NCI-H510A (cell line): ENCODE results near the gene SLC9A5.

Experiments used
- DNase-seq: peaks from one replicate; lab custom pipeline; 2025; lab: John Stamatoyannopoulos, UW

SLC9A5 gene

DNA sequence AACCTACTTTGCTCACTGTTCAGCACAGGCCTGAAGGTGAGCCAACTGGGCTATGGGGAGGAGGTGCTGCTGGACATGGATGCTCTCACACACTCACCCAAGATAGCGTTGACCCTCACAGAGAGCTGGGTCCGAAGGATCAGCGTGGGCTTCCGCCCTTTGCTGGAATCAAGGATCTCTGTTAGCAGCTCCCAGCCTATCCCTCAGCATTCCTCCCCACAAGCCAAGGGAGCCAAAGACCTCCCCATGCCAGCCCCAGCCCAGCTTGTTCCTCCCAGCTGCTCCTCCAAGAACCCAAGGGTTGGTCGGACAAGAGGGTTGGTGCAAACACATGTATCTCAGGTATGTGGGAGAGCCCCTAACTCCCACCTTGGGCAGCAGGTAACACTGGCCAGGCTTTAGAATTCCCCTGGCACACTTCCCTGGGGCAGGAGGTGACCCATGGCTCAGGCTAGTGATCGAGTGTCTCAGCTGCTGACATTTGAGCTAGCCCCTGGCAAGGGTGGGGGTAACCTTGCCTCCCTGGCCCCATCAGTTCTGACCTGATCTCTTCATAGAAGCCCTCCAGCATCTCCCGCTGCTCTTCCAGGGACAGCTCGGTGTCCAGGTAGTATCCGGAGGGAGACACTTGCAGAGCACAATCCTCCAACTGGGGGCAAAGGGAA, 9.8 kb upstream of the SLC9A5 start:
- DNase-seq = no peak

DNA sequence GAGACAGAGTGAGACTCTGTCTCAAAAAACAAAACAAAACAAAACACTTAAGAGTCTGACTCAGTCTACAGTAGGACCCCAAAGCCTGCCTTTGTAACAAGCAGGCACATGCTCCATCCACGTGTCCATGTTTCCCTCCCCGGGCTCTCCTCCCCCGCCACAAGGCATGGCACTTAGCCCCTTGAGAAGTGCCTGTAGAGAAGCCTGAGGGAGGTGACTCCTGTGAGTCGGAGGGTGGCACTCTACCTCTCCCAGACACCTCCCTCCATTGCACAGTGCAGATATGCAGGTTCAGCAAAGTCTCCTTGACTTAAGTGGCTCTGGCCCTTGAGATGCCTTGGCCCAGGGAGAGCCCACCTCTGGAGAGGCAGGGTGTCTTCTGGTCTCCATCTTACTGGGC, 8.3 kb upstream of the SLC9A5 start:
- no peak for DNase-seq

DNA sequence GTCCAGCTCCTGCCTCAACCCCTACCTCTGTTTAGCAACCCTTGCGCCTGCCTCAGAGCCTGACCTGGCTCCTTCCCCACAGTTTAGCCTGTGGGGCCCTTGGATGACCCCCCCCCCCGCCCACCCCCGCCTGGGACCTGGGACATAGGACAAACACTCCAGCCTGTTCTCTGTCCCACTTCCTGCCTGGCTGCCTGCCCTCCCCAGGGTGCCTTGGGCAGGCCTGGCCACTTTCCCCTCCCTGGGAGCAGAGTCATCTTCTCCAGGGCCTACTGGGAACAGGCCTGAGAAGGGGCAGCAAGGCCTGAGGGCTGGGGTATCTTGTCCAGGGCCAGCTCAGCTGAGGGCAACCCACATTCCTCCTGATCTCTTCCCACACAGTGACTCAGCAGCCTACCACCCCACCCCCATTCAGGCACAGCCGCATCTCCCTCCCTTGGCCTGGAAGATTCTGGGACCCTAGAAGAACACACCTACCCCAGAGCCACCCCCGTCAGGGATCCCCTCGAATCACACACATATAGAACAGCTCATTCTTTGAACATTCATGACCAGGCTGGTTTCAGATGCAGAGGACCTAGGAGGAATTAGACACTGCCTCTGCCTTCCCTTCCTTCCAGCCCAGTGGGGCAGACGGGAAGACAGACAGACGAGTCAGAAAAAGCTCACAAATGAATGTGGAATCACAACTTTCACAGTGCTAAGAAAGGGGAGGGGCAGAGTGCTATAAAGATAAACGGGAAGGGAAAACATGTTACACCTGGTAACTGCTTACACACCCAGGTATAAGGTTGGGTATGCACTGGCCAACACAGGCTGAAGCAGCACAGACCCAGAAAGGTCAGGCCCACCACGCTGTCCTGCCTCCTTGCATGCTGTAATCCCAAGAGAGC, 7.5 kb upstream of the SLC9A5 start:
- no peak for DNase-seq

DNA sequence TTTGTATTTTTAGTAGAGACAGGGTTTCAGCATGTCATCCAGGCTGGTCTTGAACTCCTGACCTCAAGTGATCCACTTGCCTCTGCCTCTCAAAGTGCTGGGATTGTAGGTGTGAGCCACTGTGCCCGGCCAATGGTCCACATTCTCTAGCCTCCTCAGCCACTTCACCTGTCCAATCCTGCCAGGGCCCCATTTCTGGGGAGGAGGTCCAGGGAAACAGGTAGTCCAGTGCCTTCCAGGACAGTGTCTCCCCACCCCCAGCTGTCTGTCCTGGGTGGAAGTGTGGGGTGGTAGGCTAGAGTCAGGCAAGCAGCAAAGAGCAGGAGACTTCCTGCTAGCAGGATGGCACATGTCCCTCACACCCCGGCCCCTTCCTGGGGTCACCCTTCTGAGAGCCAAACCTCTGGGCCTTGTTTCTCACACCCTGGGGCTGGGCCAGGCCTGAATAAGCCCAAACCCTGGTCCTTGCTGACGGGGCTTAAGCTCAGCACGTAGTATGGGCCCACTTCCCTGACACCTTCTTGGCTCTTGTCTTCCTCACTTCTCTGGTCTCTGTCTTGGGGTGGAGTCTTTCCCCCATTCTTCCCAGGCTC, 6.5 kb upstream of the SLC9A5 start:
- no peak for DNase-seq

DNA sequence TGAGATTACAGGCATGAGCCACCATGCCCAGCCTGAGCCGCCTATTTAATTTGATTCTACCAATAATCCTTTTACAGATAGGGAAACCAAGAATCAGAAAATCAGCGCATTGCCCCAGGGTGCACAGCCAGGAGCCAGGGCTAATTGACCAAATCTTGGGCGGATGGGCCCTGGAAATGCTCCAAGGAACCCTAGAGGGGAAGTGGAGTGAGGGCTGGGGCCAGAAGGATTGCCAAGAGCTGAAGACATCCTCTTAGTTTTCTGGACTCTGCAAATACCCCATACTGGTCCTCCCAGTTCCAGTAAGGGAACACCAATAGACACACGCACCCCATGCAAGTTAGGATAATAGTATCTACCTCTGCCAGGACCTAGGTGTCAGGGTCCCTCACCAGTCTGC, 5.3 kb upstream of the SLC9A5 start:
- DNase-seq = no peak

DNA sequence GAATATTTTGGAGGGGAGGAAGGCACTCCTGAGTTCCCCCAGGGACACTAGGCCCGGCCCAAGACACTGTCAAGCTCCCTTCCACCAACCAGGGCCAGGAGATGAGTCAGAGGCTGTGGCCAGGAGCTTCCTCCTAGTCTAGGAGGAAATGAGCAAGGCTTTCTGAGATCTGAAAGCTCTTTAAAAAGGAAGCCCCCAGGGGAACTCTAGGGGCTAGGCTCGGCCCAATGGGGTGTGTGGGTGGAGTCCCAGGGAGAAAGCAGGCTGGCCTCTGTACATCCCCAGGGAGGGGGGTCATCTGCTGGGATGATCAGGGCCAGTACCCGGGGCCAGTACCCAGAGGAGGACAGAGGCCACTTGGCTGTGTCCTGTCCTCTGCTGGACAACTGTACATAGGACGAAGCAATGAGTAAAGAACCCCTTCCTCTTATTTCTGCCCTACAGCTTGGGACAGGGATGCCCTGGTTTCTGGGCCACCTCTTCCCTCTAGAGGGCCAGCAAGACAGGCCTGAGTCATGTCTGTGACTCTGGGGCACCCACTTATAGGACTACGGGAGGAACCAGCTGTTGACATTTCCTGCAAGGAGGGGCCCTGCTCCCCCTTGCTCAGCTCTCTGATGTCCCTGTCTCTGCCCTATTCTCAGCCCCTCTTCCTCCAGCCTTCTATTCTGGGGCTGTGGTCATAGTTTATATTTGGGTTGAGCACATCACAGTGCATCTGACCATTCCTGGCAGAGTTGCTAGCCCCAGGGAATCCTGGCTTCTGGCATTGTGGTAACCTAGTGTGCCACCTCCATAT, 4.2 kb upstream of the SLC9A5 start:
- no peak for DNase-seq

DNA sequence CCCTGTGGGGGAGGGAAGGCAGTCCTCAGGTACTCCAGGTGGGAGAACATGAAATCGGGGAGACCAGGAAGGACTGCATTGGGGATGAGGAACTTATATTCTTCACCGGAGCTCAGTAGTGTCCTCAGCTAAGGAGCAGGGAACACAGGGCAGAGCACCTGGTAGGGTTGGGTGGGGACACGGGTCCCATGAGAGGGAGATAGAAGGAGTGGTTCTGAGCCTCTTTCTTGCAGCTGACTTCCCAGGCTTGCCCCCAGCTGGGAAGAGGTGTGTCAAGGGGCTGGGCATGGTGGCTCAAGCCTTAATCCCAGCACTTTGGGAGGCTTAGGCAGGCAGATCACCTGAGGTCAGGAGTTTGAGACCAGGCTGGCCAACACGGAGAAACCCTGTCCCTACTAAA, 3.6 kb upstream of the SLC9A5 start:
- DNase-seq = no peak

DNA sequence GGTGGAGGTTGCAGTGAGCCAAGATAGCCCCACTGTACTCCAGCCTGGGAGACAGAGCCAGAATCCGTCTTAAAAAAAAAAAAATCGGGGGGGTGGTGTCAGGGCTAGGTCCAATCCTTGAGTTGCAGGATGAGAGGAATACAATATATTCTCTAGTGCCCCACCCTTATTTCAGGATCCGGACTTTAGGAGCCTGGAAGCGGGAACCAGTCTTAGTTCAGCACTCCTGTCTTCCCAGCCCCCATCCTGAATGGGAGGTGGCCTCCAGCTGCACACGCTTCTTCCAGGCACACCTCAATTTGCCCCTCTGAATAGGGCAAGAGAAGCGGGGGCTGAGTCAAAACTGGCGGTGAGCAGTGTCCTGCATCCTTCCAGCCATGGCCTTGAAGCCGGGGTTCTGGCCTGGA, 3.1 kb upstream of the SLC9A5 start:
- no peak for DNase-seq

DNA sequence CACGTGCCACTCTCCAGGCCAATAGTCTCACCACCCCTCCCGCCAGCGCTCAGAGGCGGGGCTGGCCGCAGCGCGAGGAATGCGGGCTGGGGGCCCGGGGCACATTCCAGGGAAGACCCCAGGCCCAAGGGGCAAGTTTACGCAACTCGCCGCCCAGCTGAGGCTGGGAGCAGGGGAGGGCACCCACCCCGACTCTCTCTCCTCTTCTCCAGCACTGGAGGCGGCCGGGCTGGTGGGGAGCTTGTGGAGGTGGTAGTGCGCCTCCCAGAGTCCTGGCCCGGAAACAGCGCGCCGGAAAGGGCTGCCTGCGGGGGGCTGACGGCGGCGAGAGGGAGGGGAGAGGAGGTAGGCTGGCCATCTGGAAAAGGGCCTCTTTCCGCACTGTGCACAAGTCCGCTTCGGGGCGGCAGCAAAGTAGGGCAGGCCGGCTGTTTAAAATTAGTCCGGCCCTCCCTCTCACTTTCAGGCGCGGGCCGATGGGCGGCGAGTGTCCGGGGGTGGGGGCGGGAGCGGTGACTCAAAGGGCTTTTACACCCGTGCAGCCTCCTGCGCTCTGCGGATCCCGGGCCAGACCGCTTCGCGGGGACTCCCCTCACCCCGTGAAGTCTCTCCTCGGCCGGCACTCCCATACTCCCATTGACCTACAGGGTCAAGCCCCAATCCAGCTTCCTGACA, 2.6 kb upstream of the SLC9A5 start:
- DNase-seq = peak; percentile 52

DNA sequence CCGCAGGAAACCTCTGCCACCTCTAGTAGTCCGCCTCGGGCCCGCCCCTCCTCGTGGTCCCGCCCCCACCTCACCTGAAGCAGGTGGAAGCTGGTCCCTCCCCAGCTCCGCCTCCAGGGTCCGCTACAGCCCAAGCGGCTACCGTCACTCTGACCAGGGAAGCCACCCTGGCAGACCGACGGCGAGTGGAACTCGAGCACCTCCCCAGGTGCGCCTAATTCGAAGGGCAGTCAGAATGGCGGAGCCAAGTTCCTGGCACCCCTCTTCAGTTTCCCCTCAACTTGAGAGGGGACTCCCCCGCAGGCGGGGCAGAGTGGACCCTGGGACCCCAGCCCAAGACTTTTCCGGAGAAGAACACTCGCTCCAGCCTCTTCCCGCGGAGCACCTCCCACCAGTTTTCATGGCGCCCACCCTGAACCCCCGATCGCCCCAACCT, 2.0 kb upstream of the SLC9A5 start:
- peak; percentile 90 for DNase-seq

DNA sequence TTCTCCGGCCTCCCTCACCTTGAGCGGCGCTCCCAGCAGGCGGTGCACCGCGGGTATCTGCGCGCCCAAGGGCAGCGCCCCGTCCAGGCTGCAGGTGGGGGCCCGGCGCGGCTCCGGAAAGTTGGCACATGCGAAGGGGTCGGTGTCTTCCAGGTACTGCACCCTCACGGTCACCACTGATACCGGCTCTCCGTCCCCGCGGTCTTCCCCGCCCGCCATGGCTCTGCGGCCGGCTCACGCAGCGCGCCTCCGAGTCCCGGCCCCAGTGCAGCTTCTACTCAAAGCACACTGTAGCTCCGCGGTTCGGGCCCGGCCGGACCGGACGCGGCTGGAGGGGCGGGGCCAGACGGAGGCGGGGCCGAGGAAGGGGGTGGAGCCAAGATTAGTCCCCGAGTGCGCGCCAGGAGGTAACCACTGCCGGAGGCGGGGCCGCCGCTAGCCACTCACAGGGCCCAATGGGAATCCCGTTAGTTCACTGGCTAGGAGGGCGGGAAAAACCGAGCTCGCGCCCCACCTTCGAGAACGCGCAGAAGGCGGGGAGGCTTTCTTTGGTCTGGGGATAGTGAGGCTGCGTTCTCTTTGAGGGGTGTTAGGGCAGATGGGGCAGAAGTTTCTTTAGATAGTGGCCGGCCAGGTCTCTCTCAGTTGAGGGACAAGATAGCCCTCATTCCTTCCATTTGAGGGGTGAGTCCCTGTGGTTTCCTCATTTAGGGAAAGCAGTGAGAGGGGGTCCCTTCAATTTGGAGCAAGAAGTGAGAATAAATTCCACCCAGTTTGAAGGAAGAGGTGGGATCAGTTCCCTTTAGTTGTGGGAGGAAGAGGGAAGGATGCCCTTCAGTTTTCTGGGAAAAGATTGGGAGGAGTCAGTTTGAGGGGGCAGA, 1.3 kb upstream of the SLC9A5 start, which contains the start of gene FHOD1:
Gene FHOD1, minus strand, starts transcription at position 290 of the 881 bp plus-strand sequence. Its CDS starts 71 bp downstream, at position 219.
- peak; percentile 83 for DNase-seq

DNA sequence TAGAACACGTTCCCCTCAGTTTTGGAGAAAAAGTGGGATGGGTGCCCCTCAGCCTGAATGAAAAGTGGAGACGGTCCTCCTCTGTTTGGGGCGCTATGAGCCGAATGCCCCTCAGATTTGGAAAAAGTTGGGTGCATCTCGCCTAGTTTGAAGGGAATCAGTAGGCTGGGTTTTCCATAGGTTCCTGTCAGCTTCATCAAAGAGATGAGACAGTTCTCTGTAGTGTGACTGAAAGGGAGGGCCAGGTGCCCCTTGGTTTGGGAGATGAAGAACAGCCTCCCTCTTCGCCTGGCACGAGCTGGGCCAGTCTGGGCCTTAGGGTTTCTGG, 742 bp upstream of the SLC9A5 start:
- no peak for DNase-seq

DNA sequence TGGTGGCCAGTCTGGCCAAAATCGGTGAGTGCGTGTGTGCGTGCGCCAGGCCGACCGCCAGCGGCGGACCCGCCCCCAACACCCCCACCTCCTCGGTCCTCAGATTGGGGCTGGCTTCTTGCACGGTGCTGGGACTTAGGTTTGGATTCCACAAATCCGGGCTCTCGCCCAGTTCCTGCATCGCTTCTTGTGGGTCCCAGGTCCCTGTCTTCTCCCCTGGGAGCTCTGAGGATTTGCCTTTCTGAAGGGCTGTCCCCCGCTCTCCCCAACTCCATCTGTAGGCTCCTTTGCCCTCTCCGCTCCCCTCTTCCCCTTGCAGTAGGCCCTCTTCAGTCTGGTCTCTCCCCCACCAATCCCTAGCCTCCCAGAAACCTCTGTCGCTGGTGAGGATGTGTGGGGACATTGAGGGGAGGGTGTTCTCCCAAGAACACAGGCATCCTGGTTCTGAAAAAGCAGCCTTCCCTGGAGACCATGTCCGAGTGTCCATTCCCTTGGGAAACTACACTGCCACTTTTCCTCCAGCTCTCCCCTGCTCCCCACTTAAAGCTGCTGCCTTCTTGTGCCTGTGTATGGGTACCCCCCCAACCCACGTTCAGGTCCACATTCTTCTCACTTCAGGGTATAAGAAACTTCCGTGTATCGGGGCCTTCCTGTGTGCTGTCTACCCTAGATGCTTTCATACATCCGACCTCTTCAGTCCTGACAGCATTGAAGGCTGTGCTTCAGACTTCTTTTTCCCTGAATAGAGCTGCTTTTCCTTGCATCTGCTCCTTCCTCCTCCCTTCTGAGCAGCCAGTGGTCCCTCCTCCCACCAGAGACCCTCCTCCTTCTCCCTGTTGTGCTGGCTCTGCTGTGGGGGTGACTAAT, 632 bp downstream of the SLC9A5 start:
- no peak for DNase-seq

DNA sequence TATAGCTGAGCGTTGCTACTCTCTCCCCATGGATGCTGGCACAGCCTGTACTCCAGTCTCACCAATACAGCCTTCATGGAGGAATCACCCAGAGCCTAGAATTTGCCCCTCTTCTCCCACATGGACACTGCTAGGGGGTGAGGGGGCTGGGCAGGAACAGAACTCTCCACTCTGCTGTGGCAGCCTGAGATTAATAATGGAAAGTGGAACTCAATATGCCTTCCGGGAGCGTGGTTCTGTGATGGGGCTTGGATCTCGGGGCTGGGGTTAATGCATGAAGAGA, 1.2 kb downstream of the SLC9A5 start:
- no peak for DNase-seq

DNA sequence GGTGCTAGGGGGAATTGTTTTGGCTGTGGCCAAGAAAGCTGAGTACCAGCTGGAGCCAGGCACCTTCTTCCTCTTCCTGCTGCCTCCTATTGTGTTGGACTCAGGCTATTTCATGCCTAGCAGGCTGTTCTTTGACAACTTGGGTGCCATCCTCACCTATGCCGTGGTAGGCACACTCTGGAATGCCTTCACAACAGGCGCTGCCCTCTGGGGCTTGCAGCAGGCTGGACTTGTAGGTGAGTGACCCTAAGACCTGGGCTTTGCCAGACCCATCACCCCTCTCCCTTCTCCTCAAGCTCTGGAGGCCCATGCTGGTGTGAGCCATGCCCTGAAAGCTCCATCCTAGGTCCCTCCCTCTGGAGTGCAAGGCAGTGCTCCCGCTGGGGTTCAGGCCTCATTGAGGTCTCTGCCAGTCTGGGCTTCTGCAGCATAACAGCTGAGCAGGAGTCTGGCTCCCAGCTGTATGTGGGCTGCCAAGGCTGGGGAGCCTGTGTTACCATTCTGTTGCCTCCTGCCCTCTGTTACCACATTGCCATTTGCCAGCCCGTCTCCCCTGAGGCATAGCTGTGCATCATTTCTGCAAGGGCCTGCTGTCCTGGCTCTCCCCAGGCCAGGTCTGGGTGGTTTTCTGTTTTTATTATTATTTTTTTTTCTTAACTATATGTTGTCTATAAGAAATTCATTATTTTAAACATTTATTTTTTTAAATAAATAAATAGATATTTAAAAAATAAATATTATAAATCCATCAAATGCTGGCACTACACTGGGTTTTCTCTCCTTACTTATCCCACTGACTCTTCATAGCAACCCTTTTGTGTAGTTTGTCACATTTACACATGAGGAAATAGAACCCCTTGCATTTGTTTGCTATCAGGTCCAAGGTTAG, 4.1 kb downstream of the SLC9A5 start:
- no peak for DNase-seq

DNA sequence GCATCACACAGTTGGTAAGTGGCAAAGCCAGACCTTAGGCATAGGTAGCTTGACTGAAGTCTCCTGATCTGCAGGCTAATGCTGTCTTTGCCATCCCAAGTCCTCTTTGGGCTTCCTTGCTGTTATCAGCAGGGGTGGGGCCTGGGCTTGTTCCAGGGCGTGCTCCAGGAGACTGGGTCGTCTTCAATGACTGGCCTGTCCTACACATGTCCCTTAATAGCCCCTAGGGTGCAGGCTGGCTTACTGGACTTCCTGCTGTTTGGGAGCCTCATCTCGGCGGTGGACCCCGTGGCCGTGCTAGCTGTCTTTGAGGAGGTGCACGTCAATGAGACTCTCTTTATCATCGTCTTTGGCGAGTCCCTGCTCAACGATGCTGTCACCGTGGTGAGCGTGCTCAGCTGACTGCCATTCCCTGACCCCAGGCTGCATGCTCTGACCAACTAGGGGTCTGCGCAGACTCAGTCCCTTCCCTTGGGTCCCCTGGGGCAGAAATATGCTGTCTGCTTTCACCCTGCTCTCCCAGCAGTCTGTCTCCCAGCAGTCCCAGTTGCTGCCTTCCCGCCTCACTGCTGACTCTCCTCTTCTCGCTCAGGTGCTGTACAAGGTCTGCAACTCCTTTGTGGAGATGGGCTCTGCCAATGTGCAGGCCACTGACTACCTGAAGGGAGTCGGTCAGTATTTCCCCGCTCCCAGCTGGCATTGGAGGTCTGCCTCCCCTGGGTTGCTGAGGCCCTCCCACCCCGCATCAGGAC, 6.2 kb downstream of the SLC9A5 start:
- DNase-seq = no peak

DNA sequence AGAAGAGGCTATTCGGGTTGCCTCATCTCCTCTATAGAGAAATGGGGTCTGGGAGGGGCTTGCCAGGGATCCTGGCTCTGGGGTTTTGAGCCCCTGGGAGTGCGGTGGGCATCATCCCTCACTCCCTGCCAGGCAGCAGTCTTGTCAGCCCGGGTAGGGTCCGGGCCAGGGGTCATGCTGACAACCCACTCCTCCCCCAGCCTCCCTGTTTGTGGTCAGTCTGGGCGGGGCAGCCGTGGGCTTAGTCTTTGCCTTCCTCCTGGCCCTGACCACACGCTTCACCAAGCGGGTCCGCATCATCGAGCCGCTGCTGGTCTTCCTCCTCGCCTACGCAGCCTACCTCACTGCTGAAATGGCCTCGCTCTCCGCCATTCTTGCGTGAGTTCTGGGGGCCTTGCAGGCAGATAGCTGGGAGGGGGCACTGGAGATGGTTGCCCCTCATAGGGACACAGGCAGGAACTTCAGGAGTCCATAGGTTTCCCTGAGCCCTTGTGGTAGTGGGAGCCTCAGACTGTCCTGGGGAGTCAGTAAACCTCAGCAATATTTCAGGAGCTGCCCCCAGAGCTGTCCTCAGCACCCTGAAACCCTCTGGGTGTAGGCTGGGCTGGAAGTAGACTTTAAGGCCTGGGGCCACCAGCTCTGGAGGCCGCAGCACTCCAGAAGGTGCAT, 6.9 kb downstream of the SLC9A5 start:
- DNase-seq = no peak
